ENCODE results near the gene NUBPL. TPM values are rescaled to one million over a fixed set of nuclear protein-coding genes. Genes with fewer than 3 reads are reported as not detected.

NUBPL gene
- total RNA-seq, 1 donor = 10.5 TPM

DNA sequence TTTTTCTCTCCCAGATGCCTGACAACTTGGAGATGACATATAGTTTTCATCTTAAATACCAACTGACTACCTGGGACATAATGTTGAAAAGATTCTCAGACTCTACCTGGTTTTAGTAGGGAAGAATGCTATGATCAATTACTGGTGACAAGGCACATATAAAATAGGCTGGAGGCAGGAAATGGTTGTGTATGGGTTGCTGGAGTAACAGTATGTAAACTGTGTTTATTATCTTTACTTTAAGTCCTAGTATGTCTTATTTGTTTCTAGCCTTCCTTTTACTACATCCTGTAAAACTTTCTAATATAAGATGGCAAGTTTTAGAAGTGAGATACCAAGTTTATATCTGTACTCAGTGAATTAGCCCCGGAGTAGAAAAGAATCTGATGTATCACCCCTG is 98.1 kb downstream of the NUBPL start:
- no peak overlapping the region for H3K4me3 ChIP-seq (ENCODE audit: low read depth, low read length)
- TF ChIP-seq, protein P1, sequence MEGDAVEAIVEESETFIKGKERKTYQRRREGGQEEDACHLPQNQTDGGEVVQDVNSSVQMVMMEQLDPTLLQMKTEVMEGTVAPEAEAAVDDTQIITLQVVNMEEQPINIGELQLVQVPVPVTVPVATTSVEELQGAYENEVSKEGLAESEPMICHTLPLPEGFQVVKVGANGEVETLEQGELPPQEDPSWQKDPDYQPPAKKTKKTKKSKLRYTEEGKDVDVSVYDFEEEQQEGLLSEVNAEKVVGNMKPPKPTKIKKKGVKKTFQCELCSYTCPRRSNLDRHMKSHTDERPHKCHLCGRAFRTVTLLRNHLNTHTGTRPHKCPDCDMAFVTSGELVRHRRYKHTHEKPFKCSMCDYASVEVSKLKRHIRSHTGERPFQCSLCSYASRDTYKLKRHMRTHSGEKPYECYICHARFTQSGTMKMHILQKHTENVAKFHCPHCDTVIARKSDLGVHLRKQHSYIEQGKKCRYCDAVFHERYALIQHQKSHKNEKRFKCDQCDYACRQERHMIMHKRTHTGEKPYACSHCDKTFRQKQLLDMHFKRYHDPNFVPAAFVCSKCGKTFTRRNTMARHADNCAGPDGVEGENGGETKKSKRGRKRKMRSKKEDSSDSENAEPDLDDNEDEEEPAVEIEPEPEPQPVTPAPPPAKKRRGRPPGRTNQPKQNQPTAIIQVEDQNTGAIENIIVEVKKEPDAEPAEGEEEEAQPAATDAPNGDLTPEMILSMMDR (IDR thresholded peaks at IDR 0.05; ENCODE audit: insufficient read depth, low read length) = no peak
- no peak for DNase-seq (ENCODE audit: low read depth)

GRCh38 chr14:31660191-31660590 is 99.0 kb downstream of the NUBPL start:
- H3K4me3 ChIP-seq (ENCODE audit: low read depth, low read length) = no peak overlapping the region
- no peak for DNase-seq (ENCODE audit: low read depth)
- TF ChIP-seq, protein P1 (IDR thresholded peaks at IDR 0.05; ENCODE audit: insufficient read depth, low read length) = no peak

GRCh38 chr14:31660728-31661127 is 99.5 kb downstream of the NUBPL start:
- DNase-seq (ENCODE audit: low read depth) = no peak
- H3K4me3 ChIP-seq (ENCODE audit: low read depth, low read length) = no peak overlapping the region

GRCh38 chr14:31668348-31668747 is 107.1 kb downstream of the NUBPL start:
- no peak for DNase-seq (ENCODE audit: low read depth)
- TF ChIP-seq, protein P1 (IDR thresholded peaks at IDR 0.05; ENCODE audit: insufficient read depth, low read length) = no peak
- H3K4me3 ChIP-seq (ENCODE audit: low read depth, low read length) = no peak overlapping the region

More at GRCh38 chr14:31660728-31661127, 99.5 kb downstream of the NUBPL start:
- TF ChIP-seq, protein P1 (IDR thresholded peaks at IDR 0.05; ENCODE audit: insufficient read depth, low read length) = no peak

DNA sequence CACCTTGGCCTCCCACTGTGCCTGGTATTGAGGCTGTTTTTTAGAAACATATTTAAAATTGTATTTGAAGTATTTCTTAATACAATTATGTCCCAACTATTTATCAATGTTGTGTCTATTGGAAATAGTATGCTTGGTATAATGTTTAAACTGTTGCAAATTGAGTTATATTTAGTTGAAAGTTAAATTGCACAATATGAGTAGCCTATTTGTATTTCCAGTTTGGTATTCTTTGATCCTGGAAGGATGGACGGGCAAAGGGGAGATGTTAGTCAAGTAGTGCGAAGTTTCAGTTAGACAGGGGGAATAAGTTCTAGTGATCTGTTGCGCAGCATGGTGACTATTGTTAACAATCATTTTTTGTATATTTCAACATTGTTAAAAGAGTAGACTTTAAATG is 111.5 kb downstream of the NUBPL start:
- TF ChIP-seq, protein P1 (IDR thresholded peaks at IDR 0.05; ENCODE audit: insufficient read depth, low read length) = no peak
- H3K4me3 ChIP-seq (ENCODE audit: low read depth, low read length) = no peak overlapping the region
- DNase-seq (ENCODE audit: low read depth) = no peak

- TF ChIP-seq, protein P1 (IDR thresholded peaks at IDR 0.05; ENCODE audit: insufficient read depth, low read length) = no peak
- H3K4me3 ChIP-seq (ENCODE audit: low read depth, low read length) = no peak overlapping the region
- no peak for DNase-seq (ENCODE audit: low read depth)
Measured at GRCh38 chr14:31677052-31677451, 115.8 kb downstream of the NUBPL start.

GRCh38 chr14:31677630-31678029 is 116.4 kb downstream of the NUBPL start:
- TF ChIP-seq, protein P1 (IDR thresholded peaks at IDR 0.05; ENCODE audit: insufficient read depth, low read length) = no peak
- no peak for DNase-seq (ENCODE audit: low read depth)
- H3K4me3 ChIP-seq (ENCODE audit: low read depth, low read length) = no peak overlapping the region

Measured in fibroblast of the aortic adventitia (primary cell).